CD4-positive, alpha-beta T cell treated with Interleukin-21 for 1 hour (primary cell): ENCODE results near the gene OR13J1.
A peak's percentile ranks its signal among the peaks of the same experiment; 100 is the strongest.

Source experiments
- DNase-seq: peaks from one replicate; pipeline ENCODE4 v3.0.0-alpha.2; 2020

Gene OR13J1

GRCh38 chr9:35856882-35857281, 13.3 kb downstream of the OR13J1 start:
- no peak for DNase-seq

GRCh38 chr9:35856206-35856605, 14.0 kb downstream of the OR13J1 start:
- DNase-seq = no peak

GRCh38 chr9:35854091-35854762, 16.0 kb downstream of the OR13J1 start:
- DNase-seq = no peak

- no peak for DNase-seq
Observed at GRCh38 chr9:35852876-35853865, 17.0 kb downstream of the OR13J1 start.

- DNase-seq = no peak
Observed at GRCh38 chr9:35852267-35852815, 17.9 kb downstream of the OR13J1 start.

- no peak for DNase-seq
Observed at GRCh38 chr9:35847792-35848572, 22.2 kb downstream of the OR13J1 start.

- DNase-seq = no peak
Observed at GRCh38 chr9:35845824-35846771, 24.1 kb downstream of the OR13J1 start.

DNA sequence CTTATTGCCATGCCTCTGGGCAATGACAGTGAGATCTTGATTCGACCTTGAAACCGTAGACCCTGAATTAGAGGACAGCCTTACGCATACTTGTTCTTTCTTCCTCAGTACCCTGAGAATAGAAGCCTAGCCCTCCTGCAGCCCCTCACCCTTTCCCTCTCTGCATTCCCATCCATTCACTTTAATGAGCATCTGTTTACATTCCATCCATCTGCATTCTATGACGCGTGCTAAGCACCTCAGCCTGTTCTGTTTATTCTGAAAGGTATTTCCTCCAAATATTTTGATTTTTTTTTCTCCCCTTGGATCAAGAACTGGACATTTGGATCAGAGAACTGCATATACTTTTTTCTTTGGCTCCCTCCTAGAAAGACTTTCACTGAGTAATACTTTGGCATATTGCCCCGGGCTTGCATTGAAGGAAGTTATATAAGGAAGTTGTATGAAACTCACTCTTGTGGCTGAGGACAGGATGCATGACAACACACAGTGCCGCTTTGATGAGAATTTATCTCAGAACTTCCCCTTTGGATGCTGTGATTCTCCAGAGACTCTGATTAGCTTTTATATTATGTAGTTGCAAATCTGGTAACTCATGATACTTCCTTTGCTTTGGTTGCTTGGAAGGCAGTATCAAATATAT, 25.5 kb downstream of the OR13J1 start:
- DNase-seq = peak; percentile 57

DNA sequence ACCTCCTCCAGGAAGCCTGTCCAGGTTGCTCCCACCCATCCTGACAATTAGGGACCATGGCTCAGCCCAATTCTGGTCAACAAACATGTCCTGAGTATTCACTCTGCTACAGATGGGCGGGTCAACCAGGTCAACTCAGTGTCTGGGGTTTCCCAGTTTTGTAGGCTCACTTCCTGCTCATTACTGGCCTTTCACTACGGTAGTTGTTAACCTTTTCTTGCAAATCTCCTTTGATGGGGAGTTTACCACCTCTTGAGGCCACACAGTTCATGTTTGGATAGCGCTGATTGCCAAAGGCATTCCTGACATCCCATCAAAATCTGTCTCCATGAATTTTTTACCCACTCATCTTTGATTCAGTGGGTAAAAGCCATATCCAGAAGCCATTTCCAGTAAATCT, 27.4 kb downstream of the OR13J1 start:
- DNase-seq = no peak

DNA sequence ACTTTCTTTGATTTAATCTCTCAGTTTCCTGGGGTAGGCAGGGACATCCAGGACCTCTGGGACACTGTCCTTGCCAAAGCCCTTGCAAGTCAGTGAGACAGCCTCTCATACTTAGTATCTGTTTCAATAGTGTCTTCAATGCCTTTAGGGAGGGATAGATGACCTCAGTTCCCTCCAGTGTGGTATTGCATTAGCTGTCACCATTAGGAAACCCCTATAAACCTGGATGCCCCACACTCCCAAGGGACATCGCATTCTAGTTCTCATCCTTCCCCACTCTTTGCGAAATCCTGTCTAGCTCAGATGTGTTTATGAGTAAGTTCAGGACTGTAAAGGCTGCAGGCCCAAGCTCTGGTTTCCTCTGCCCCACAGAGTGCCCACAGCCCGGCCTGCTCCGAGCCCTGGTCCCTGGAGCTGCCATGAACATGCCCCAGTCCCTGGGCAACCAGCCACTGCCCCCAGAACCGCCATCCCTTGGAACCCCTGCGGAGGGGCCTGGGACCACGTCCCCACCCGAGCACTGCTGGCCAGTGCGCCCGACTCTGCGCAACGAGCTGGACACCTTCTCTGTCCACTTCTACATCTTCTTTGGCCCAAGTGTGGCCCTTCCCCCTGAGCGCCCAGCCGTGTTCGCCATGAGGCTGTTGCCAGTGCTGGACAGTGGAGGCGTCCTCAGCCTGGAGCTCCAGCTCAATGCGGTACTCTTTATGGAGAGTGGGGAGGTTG, 28.0 kb downstream of the OR13J1 start:
- DNase-seq = no peak

- no peak for DNase-seq
Observed at GRCh38 chr9:35841645-35841900, 28.6 kb downstream of the OR13J1 start.

GRCh38 chr9:35840881-35841644, 29.1 kb downstream of the OR13J1 start:
- DNase-seq = no peak

- no peak for DNase-seq
Observed at GRCh38 chr9:35839926-35840325, 30.3 kb downstream of the OR13J1 start.

- DNase-seq = no peak
Observed at GRCh38 chr9:35836595-35836994, 33.6 kb downstream of the OR13J1 start.

DNA sequence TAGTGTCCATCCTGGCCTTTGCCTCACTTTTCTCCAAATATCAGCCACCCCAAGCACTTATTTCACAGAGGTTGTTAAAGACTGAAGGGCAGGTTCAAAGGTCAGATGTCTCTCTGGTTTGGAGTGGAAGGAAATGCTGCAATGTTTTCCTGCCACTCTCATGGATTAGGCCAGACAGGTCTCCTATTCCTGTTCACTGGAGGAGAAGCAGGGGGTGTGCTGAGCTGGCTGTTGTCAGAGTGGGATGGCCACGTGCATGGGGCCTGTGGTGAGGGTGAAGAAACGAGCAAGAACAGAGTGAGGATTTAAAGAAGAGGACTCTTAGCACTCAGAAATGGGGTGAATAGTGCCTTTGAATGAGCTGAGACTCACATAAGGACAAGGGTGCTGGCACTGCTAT, 34.4 kb downstream of the OR13J1 start:
- DNase-seq = no peak

DNA sequence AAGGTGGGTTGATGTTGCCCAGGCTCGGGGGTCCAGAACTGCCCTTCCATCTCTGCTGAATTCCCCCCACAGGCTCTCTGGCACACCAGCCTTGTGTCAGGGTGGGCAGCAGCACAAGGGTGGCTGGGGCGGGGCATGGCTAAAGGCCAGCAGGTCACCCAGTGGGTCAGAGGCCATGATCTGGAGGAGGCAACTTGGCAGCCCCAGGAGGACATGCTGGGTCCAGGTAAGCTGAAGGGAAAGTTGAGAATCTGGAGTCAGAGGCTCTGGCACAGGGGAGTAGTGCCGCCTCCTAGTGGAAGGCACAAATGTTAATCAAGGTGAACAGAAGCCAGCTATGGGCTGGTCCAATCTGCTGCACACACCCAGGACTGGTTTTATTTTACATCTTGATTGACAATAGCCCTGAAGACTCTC, 35.0 kb downstream of the OR13J1 start:
- no peak for DNase-seq

DNA sequence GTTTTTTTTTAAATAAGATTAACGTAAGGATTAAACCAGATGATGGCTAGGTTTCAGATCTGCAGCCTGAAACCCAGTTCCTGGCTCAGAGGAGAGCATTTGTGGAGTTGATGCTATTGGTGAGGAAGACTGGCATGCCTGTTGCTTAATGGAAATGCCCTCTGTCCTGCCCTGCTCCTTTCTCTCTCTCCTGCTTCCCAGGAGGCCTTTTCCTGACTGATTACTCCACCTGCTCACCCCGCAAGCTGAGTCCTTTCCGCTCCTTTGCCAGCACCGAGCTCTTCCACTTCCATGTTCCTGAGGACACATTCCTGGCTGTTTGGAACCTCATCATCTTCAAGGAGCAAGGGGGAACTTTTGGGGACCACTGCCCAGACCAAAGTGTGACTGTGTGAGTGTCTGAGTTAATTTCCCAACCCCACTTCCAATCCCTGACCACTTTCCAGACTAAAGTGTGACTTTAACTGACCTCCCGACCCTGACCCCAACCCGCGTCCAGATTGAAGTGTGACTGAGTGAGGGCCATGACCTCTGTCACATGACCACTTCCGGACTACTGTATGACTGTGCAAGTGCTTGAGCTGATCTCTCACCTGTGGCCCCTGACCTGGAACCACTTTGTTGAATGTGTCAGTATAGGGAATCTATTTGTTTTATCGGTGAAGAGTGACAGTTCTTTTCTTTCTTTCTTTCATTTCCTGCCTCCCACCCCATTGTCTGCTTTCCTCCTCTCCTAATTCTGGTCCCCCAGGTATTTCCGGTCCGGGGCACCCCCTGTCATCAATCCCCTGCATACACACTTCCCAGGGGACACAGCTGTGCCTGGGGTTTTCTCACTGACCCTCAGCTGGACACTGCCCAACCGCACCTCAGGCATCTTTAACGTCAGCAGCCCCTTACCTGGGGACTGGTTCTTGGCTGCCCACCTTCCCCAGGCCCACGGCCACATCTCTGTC, 35.7 kb downstream of the OR13J1 start:
- no peak for DNase-seq

- DNase-seq = no peak
Observed at GRCh38 chr9:35832814-35833213, 37.4 kb downstream of the OR13J1 start.

- no peak for DNase-seq
Observed at GRCh38 chr9:35831040-35831439, 39.2 kb downstream of the OR13J1 start.
